CD4-positive, CD25-positive, alpha-beta regulatory T cell (primary cell): ENCODE results near the gene NOS1AP. TPM values are rescaled to one million over a fixed set of nuclear protein-coding genes. Genes with fewer than 3 reads are reported as not detected.
A peak's percentile ranks its signal among the peaks of the same experiment; 100 is the strongest.

ENCODE experiments used
- ATAC-seq, 2 donors: fragments of 150-1000 bp; cut with Tn5 transposase; one replicate each; pipeline ENCODE4 v1.10.0; 2021; ENCODE audit warnings: low read depth in 2 of 2, moderate number of reproducible peaks in 2 of 2, moderate library complexity in 1 of 2
- DNase-seq, 3 donors: peaks; one replicate each; pipeline versions ENCODE4 v3.0.0 to v3.0.0-alpha.2; 2012 to 2022; ENCODE audit warnings: mixed read lengths in 1 of 3
- H3K27ac ChIP-seq: one replicate; pipeline ENCODE4 v1.7.0; 2013; ENCODE audit warnings: mild to moderate bottlenecking, low read length; ENCODE audit not compliant: insufficient read depth, poor library complexity, severe bottlenecking
- H3K27me3 ChIP-seq: one replicate; pipeline ENCODE4 v1.7.0; 2013; ENCODE audit warnings: low read length; ENCODE audit not compliant: control insufficient read depth, insufficient read depth
- H3K36me3 ChIP-seq: one replicate; pipeline ENCODE4 v1.7.0; 2013; ENCODE audit warnings: mild to moderate bottlenecking, low read length, moderate library complexity; ENCODE audit not compliant: control insufficient read depth, insufficient read depth
- H3K4me1 ChIP-seq: 2 replicates; pipeline ENCODE4 v1.7.0; 2013; ENCODE audit warnings: mild to moderate bottlenecking, low read length; ENCODE audit not compliant: insufficient read depth, control insufficient read depth, poor library complexity, severe bottlenecking
- H3K4me3 ChIP-seq: one replicate; pipeline ENCODE4 v1.7.0; 2013; ENCODE audit warnings: low read depth, mild to moderate bottlenecking, low read length, moderate library complexity
- H3K9me3 ChIP-seq, 2 experiments: 1 replicate in 1 of 2; 2 replicates in 1 of 2; pipeline ENCODE4 v1.7.0; 2013; ENCODE audit warnings: low read length in 2 of 2, mild to moderate bottlenecking in 1 of 2, moderate library complexity in 1 of 2; ENCODE audit not compliant: control insufficient read depth in 2 of 2
- H3K27ac Mint-ChIP-seq, 3 donors: one replicate each; pipeline ENCODE4 v1.8.0; 2020 to 2022; ENCODE audit warnings: mild to moderate bottlenecking in 3 of 3, mixed read lengths in 3 of 3, moderate library complexity in 2 of 3
- H3K27me3 Mint-ChIP-seq: one replicate; pipeline ENCODE4 v1.8.0; 2022; ENCODE audit warnings: mild to moderate bottlenecking, mixed read lengths
- H3K36me3 Mint-ChIP-seq: one replicate; pipeline ENCODE4 v1.8.0; 2020; ENCODE audit warnings: mixed read lengths
- H3K4me1 Mint-ChIP-seq, 4 donors: one replicate each; pipeline ENCODE4 v1.8.0; 2020 to 2022; ENCODE audit warnings: mixed read lengths in 4 of 4, mild to moderate bottlenecking in 1 of 4
- H3K4me3 Mint-ChIP-seq, 4 donors: one replicate each; pipeline ENCODE4 v1.8.0; 2020 to 2022; ENCODE audit warnings: mild to moderate bottlenecking in 4 of 4, mixed read lengths in 4 of 4, moderate library complexity in 3 of 4
- H3K9me3 Mint-ChIP-seq, 7 donors: one replicate each; pipeline ENCODE4 v1.8.0; 2020 to 2022; ENCODE audit warnings: mixed read lengths in 7 of 7, mild to moderate bottlenecking in 3 of 7, moderate library complexity in 2 of 7
- polyA plus RNA-seq, 4 donors: library from polyadenylated mRNA; unstranded; fragments of 300-500 nt; fragmentation: Illumina TruSeq; gene quantifications; one replicate each; pipeline ENCODE4 v1.2.3, GENCODE V29; 2021
- total RNA-seq: library from RNA; stranded (reverse); gene quantifications from one replicate; pipeline ENCODE4 v1.2.3, GENCODE V29; 2022

NOS1AP gene
- total and polyA plus RNA-seq, 5 donors from 2014 or later: not detected

- Mint-ChIP-seq H3K27ac (no peak overlapping the region), H3K9me3 (peaks cover 0 to 2% (median 0%) of the 10 kb centered on the region in 7 donors), H3K4me3 (no peak overlapping the region), H3K4me1 (no peaks in the 10 kb centered on the region), H3K27me3 (peaks cover 4% of the 10 kb centered on the region), H3K36me3 (no peaks in the 10 kb centered on the region)
- DNase-seq: no peak
- H3K27ac ChIP-seq: no peak overlapping the region
- no peaks in the 10 kb centered on the region for H3K4me1 ChIP-seq
- H3K9me3 ChIP-seq: no peaks in the 10 kb centered on the region
- no peak for ATAC-seq
- H3K36me3 ChIP-seq: no peaks in the 10 kb centered on the region
- H3K27me3 ChIP-seq: peaks cover 7% of the 10 kb centered on the region
- no peak overlapping the region for H3K4me3 ChIP-seq
Measured at GRCh38 chr1:162398999-162399580, 329.6 kb downstream of the NOS1AP start.

GRCh38 chr1:162400790-162401355, 331.4 kb downstream of the NOS1AP start:
- H3K27ac ChIP-seq: no peak overlapping the region
- peaks cover 7% of the 10 kb centered on the region for H3K27me3 ChIP-seq
- no peaks in the 10 kb centered on the region for H3K4me1 ChIP-seq
- H3K9me3 ChIP-seq: no peaks in the 10 kb centered on the region
- Mint-ChIP-seq H3K27ac (no peak overlapping the region), H3K4me1 (no peaks in the 10 kb centered on the region), H3K27me3 (peaks cover 4% of the 10 kb centered on the region), H3K4me3 (no peak overlapping the region), H3K36me3 (no peaks in the 10 kb centered on the region), H3K9me3 (peaks cover 0 to 2% (median 0%) of the 10 kb centered on the region in 7 donors)
- ATAC-seq (no peak), DNase-seq (no peak)
- no peaks in the 10 kb centered on the region for H3K36me3 ChIP-seq
- H3K4me3 ChIP-seq: no peak overlapping the region

- no peaks in the 10 kb centered on the region for H3K36me3 Mint-ChIP-seq
- H3K4me1 Mint-ChIP-seq: no peaks in the 10 kb centered on the region
- peaks cover 4% of the 10 kb centered on the region for H3K27me3 Mint-ChIP-seq
Measured at GRCh38 chr1:162404550-162405160, 335.2 kb downstream of the NOS1AP start.

GRCh38 chr1:162405800-162406199, 336.3 kb downstream of the NOS1AP start:
- Histone ChIP-seq H3K27ac (no peak overlapping the region), H3K9me3 (no peaks in the 10 kb centered on the region), H3K4me3 (no peak overlapping the region), H3K4me1 (no peaks in the 10 kb centered on the region), H3K27me3 (peaks cover 2% of the 10 kb centered on the region), H3K36me3 (no peaks in the 10 kb centered on the region)
- DNase-seq: no peak
- no peak overlapping the region for H3K27ac Mint-ChIP-seq
- H3K36me3 Mint-ChIP-seq: no peaks in the 10 kb centered on the region
- H3K4me1 Mint-ChIP-seq: no peaks in the 10 kb centered on the region
- peaks cover 0 to 1% (median 0%) of the 10 kb centered on the region in 7 donors for H3K9me3 Mint-ChIP-seq
- peaks cover 3% of the 10 kb centered on the region for H3K27me3 Mint-ChIP-seq
- ATAC-seq: no peak
- no peak overlapping the region for H3K4me3 Mint-ChIP-seq

More at GRCh38 chr1:162404550-162405160, 335.2 kb downstream of the NOS1AP start:
- Histone ChIP-seq H3K4me1 (no peaks in the 10 kb centered on the region), H3K9me3 (no peaks in the 10 kb centered on the region), H3K4me3 (no peak overlapping the region), H3K36me3 (no peaks in the 10 kb centered on the region), H3K27me3 (peaks cover 2% of the 10 kb centered on the region), H3K27ac (no peak overlapping the region)
- H3K4me3 Mint-ChIP-seq: no peak overlapping the region
- no peak for ATAC-seq
- no peak overlapping the region for H3K27ac Mint-ChIP-seq
- peaks cover 0 to 2% (median 0%) of the 10 kb centered on the region in 7 donors for H3K9me3 Mint-ChIP-seq
- no peak for DNase-seq

GRCh38 chr1:162406811-162407210, 337.3 kb downstream of the NOS1AP start:
- Histone ChIP-seq H3K36me3 (no peaks in the 10 kb centered on the region), H3K27ac (no peak overlapping the region), H3K9me3 (no peaks in the 10 kb centered on the region), H3K4me3 (no peak overlapping the region), H3K27me3 (peaks cover 2% of the 10 kb centered on the region), H3K4me1 (no peaks in the 10 kb centered on the region)
- Mint-ChIP-seq H3K4me3 (no peak overlapping the region), H3K4me1 (no peaks in the 10 kb centered on the region), H3K27me3 (no peaks in the 10 kb centered on the region), H3K27ac (no peak overlapping the region), H3K36me3 (no peaks in the 10 kb centered on the region), H3K9me3 (no peaks in the 10 kb centered on the region)
- ATAC-seq (no peak), DNase-seq (no peak)

- Mint-ChIP-seq H3K36me3 (no peaks in the 10 kb centered on the region), H3K9me3 (no peaks in the 10 kb centered on the region), H3K27ac (no peak overlapping the region), H3K4me3 (no peak overlapping the region), H3K4me1 (no peaks in the 10 kb centered on the region), H3K27me3 (peaks cover 2% of the 10 kb centered on the region)
- Histone ChIP-seq H3K4me3 (no peak overlapping the region), H3K9me3 (no peaks in the 10 kb centered on the region), H3K36me3 (no peaks in the 10 kb centered on the region), H3K27me3 (peaks cover 5% of the 10 kb centered on the region), H3K27ac (no peak overlapping the region), H3K4me1 (no peaks in the 10 kb centered on the region)
- DNase-seq: no peak
- ATAC-seq: no peak
Measured at GRCh38 chr1:162407539-162407938, 338.0 kb downstream of the NOS1AP start.

GRCh38 chr1:162412002-162412401, 342.5 kb downstream of the NOS1AP start, which contains the start of gene SH2D1B:
Gene SH2D1B (minus strand): TSS chr1:162412136. CDS start chr1:162412016, 120 bp downstream.
- ATAC-seq: no peak
- H3K9me3 Mint-ChIP-seq: peaks cover 0 to 1% (median 0%) of the 10 kb centered on the region in 7 donors
- peak within 1 kb of the TSS in 1 of 3 donors; percentile 82 for H3K27ac Mint-ChIP-seq
- Histone ChIP-seq H3K9me3 (no peaks in the 10 kb centered on the region), H3K27ac (no peak within 1 kb of the TSS), H3K27me3 (peaks cover 9% of the 10 kb centered on the region), H3K4me3 (no peak within 1 kb of the TSS), H3K36me3 (no peaks in the 10 kb centered on the region), H3K4me1 (no peaks in the 10 kb centered on the region)
- no peaks in the 10 kb centered on the region for H3K4me1 Mint-ChIP-seq
- H3K36me3 Mint-ChIP-seq: no peaks in the 10 kb centered on the region
- no peak within 1 kb of the TSS for H3K4me3 Mint-ChIP-seq
- DNase-seq: no peak
- H3K27me3 Mint-ChIP-seq: peaks cover 16% of the 10 kb centered on the region
